Brain pericyte (primary cell): Measurements from ENCODE around the gene SLC35A3.
"Not testable (repeated sequence)": the region's sequence is repeated elsewhere in the genome, so short reads cannot be mapped to it uniquely, and the experiment has no call there.

Experiments used
- DNase-seq: peaks from one replicate; pipeline ENCODE4 v3.0.0-alpha.2; 2012; ENCODE audit warnings: low read depth, low spot score

SLC35A3 gene

DNA sequence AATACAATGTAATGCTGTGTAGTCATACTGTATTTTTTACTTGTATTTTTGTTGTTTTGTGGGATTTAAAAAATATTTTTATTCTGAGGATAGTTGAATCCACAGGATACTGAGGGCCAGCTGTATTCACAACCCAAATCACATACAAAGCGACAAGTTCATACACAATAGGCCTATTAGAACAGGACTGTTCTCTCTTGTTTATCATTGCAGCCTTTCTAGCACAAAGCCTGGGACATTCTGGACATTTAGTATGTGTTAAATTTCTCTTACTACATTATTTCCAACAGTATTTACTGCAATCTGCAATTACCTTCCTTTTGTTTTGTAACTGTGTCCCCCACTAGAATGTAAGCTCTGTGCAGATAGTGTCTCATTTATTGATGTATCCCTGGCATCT lies 65.4 kb downstream of the SLC35A3 start:
- DNase-seq: no peak

DNA sequence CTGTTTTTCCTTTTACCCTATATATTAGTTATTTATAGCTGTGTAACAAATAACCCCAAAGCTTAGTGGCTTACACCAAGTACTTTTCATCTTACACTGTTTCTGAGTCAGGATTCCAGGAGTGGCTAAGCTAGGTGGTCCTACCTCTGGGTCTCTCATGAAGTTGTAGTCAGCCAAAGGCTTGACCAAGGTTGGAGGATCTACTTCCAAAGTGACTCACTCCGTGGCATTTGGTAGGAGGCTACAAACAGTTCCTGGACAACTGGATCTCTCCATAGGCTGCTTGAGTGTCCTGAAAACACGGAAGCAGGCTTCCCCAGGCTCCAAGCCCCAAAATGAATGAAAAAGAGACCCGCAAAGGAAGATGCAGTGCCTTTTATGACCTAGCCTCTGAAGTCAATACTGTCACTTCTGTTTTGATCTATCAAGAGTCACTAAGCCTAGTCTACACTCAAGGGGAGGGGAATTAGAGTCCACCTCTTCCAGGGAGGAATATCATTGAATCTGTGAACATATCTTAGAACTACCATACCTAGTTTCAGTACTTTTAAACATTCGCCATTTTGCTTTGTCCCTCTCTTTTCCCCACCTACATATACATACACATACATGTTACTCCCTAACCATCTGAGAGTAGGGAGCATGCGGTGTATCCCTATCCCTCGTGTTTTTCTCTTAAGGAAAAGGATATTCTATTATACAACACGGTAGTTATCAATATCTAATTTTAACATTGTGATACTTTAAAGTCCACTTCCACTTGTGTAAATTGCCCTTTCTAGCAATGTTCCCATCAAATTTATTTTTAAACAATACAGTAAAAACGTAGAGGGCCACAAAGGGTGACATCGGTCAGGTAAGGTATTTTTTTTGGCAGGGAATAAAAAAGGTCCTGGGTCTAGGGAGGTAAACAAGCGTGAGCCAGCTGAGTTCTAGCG lies 67.2 kb downstream of the SLC35A3 start:
- DNase-seq: no peak

DNA sequence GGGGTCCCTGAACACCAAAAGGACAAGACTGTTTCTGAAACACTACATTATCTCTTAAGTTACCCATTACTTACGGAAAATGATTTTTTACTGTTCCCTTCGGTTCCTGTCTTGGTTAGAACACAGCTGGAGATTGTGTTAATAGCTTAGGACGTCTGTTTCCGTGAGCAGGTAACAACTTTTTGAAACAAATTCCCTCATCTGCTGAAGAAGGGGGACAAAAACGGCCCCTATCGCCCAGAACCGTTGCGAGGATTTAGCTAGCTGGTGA lies 67.8 kb downstream of the SLC35A3 start:
- DNase-seq: no peak

DNA sequence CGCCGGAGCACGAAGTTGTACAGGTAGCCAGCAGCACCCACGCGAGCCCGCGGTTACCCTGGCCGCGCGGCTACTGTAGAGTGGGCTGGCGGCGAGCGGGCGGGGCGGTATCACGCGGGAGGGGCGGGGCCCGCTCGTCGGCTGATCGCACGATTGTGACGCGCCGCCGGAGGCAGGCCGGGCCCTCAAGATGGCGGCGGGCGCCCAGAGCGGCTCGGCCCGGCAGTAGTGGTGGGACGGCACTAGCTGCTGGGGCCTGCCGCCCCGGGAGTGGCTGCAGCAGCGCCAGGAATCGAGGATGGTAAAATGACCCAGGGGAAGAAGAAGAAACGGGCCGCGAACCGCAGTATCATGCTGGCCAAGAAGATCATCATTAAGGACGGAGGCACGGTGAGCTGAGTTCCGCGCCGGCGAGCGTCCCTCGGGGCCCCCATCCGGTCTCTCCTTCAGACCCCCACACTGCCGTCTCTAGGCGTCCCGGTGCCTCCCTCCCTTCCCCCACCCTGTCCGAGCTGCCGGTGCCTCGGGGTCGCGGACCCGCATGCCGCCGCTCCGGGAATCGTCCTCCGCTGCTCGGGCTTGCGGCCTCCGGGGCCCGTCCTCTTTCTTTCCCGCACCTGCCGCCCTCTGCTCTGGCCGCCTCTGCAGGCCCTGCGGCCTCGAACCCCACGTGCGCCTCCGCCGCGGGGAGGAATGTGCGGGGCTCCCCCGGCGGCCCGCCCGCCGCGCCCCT lies 68.3 kb downstream of the SLC35A3 start:
- no peak for DNase-seq

DNA sequence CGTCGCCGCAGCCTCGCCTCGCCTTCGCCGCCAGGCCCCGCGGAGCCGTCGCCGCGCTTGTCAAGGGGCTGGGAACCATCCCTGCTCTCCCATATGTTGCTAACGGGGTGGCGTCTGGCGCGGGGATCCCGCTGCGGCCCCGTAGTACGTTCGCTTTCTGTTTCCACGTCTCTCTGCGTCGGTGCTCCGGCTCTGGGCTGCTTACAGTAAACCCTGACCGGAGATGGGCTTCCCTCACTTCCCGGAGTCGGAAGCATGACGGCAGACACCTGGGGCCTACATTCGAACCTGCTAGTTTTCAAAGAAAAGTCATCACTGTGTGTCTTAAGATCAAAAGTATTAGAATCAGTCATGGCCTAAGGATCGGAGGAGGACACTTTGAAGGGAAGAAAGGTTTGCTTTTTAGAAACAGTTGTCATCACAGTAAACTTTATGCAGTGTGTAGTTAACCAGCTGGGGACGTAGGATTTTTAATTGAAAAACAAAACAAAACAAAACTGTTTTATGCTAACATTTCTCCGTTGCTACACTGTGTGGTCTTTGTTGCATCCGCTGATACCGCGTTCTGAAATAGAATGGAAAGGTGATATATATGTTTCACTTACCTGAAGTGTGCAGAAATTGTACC lies 69.0 kb downstream of the SLC35A3 start:
- no peak for DNase-seq

DNA sequence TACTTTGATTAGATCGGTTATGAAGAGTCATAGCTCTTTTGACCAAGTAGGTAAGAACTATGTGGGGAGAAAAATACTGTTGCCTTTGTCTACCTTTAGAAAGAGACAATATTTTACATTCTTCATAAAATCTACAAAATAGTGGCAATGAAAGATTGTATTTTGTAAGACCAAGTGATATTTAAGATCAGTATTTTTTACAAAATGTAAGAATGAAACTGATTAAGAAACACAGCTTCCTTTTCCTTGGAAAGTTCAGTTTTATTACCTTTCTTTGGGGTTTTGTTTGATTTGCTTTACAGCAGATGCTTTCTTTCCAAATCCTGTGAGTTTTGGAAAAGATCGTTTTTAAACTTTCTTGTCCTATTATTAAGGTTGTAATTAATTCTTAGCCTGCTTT lies 69.8 kb downstream of the SLC35A3 start:
- DNase-seq: no peak

DNA sequence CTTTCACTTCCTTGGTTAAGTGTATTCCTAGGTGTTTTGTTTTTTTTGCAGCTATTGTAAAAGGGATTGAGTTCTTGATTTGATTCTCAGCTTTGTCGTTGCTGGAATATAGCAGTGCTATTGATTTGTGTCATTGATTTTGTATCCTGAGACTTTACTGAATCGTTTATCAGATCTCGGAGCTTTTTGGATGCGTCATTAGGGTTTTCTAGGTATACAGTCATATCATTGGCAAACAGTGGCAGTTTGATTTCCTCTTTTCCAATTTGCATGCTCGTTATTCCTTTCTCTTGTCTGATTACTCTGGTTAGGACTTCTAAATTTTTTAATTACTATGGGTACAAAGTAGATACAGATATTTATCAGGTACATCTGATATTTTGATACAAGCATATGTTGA lies 75.4 kb downstream of the SLC35A3 start:
- no peak for DNase-seq

DNA sequence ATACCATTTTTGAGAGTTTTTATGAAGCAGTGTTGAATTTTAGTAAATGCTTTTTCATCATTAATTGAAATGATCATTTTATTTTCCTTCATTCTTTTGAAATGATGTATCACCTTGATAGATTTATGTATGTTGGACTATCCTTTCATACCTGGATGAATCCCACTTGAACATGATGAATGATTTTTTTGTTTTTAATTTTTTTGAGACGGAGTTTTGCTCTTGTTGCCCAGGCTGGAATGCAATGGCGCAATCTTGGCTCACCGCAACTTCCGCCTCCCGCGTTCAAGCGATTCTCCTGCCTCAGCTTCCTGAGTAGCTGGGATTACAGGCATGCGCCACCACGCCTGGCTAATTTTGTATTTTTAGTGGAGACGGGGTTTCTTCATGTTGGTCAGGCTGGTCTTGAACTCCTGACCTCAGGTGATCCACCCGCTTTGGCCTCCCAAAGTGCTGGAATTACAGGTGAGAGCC lies 77.5 kb downstream of the SLC35A3 start:
- not testable (repeated sequence) for DNase-seq

DNA sequence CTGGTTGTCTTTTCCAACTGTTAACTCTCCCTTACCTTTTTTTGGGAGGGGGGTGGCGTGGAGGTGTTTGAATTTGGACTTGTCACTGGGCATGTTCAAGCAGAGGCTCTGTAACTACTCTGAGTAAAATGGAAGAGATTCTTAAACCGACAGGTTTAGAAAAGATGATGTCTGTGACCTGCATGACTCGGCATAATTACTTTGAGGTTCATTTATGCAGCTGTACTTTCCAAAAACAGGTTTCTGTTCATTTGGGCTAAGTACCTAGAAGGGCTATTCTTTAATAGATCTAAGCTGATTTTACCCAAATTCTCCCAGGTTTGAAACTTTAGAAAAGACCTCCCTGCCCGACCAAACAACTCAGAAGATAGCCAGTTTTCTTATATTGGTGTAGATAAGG lies 80.3 kb downstream of the SLC35A3 start:
- no peak for DNase-seq

DNA sequence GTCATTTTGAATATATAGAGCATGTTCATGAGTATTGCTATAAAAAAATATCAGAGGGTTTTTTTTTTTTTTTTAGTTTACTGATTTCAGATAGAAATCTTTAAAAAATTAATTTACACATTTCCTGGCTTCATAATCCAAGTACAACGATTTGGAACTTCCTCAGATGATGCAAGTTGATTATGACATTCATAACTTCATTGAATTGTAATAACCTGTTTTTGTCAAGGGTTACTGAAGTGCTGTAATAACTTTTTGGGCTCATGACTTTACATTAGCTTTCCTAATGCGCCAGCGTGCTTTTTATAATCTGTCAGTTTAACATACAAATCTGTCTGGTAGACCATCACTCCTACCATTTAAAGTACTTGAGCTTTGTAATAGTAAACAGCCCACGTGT lies 81.6 kb downstream of the SLC35A3 start:
- DNase-seq: no peak

DNA sequence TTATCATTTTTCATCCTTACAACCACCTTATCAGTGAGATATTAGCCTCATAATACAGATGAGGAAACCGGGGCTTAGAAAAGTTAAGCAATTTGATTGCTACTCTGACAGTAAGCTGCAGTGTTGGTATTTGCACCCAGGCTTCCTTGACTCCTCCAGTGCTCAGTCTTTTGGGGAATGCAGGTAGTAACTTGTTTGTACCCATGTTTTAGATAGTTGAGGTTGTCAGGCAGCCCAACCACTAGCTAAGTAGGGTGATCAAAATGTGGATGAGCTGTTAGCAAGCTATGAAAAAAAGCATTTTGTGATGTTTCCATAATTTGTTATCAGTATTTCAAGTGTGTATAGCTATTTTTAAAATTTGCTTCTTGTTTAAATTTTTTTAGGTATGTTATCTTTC lies 82.1 kb downstream of the SLC35A3 start:
- DNase-seq: no peak

DNA sequence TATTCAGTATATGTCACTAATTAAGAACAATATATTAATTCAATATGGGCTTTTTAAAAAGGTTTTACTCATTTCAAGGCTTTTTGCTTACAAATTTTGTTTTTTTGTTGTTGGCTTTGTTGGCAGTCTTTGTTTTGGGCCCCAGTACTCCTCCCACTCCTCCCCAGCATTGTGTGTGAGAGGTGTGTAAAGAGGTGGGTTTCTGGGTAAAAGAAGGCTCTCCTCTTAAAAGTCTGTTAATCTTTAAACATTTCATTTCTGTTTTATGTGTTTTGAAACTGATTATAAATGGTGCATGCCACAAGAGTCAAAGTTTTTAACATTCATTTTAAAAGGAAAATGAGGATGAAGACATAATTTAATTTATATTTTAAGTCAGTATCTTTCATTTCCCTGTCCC lies 83.3 kb downstream of the SLC35A3 start:
- no peak for DNase-seq

DNA sequence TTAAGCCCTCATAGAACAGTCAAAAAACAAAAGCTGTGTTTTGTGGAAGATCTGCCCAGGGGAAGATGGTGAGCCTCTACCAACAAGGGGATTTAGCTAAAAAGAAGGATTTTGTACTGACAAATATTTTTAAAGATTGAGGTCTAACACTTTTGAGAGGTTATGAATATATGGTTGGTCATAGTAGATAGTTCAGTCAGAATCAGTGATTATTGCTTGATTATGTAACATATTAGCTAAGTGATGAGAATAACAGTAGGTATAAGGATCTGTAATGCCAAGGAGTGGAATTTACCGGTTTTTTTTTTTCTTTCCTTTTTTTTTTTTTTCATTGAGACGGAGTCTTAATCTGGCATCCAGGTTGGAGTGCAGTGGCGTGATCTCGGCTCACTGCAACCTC lies 83.9 kb downstream of the SLC35A3 start:
- DNase-seq: no peak

DNA sequence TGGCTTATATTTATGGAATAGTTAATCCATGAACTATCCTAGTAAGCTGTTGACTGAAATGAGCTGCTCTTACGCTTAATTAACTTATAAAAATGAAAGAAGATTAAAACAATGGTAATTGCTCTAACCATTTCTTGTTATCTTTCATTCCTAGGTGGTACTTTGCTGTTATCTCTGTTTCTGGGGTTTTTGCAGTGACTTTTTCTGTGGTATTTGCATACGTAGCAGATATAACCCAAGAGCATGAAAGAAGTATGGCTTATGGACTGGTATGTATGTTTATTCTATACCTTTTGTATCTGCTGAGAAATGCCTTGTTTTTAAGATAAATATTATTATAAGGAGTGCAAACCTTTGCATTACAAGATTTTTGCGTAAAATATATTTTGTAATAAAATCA lies 91.9 kb downstream of the SLC35A3 start:
- no peak for DNase-seq

DNA sequence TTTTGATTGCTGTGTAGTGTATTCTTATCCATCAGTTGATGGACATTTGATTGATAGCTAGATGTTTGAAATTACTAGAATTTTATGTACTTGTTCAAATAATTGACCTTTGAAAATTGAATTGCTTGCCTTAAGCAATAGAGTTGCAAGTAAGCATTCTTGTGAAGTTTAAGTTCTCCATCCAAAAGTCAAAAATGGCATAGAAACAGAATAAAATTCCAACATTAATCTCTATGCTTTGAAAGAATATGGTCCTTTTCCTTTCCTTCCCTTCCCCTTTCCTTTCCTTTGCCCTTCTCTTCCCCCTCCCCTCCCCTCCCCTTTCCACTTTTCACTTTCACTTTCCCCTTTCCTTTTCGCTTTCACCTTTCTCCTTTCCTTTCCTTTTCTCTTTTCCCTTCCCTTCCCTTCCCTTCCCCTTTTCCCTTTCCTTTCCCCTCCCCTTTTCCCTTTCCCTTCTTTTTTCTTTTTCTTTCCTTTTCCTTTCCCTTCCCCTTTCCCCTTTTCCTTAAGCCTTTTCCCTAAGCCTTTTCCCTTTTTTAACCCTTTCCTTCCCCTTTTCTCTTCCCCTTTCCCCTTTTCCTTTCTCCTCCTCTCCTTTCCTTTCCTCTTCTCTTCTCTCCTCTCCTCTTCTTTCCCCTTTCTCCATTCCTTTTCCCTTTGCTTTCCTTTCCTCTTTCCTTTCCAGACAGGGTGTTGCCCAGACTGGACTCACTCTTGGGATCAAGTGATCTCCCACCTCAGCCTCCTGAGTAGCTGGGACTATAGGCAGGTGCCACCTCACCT lies 95.6 kb downstream of the SLC35A3 start:
- no peak for DNase-seq

DNA sequence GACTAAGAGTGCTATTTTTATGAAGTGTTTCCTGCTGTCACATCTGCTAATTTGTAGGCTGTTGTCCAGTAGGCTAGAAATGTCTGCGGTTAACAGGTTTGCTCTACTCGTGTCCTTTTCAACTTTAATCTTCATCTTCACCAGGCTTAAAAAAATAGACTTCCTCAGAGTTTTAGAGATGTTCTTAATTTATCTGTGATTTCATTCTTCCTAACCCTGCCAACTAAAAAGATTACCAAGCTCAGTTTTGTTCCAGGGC lies 96.1 kb downstream of the SLC35A3 start:
- DNase-seq: no peak

DNA sequence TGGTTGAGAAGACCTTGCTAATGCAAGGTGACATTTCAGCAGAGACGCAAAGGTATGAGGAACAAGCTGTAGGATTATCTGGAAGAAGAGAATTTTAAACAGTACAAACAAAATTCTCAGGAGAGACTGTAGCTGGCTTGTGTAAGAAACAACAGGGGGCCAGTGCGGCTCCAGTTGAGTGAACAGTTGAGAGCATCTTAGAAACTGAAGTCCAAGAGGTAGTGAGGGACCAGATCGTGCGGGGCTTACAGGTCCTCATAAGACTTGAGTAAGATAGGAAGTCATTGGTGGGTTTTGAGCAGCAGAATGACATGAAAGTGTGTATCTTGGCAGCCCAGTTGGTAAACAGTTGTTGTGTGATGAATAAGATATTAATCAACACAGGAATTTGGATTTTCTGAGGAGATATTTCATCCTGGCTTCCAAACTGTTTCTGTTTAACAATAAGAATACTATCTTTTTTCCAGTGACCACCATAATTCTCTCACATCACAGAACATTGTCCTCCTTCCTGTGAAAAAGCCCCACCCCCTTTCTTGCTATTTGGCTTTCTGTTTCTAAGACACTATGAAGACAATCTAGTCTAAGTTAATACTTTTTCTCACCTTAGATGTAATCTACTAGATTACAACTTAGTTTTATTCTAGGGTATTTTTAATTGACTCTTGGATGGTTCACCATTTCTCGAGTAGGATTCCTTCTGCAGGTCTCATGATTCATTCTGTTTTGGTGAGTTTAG lies 100.6 kb downstream of the SLC35A3 start:
- no peak for DNase-seq

DNA sequence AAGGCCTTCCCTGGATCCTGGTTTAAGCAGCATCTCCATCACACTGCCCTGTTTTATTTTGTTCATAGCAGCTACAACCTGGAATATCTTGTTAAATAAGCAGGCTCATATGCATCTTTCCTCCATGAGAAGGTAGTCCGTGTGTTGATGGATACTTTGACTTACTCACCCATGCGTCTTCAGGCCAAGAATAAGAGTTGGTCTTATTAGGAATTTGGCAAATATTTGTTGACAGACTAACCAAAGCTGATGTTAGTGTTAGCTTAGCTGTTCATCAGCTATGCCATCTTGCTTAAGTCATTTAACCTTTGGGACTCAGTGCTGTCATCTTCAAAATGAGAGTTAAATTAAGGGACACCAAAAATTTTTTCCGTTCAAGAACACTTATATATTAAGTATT lies 103.7 kb downstream of the SLC35A3 start:
- no peak for DNase-seq

DNA sequence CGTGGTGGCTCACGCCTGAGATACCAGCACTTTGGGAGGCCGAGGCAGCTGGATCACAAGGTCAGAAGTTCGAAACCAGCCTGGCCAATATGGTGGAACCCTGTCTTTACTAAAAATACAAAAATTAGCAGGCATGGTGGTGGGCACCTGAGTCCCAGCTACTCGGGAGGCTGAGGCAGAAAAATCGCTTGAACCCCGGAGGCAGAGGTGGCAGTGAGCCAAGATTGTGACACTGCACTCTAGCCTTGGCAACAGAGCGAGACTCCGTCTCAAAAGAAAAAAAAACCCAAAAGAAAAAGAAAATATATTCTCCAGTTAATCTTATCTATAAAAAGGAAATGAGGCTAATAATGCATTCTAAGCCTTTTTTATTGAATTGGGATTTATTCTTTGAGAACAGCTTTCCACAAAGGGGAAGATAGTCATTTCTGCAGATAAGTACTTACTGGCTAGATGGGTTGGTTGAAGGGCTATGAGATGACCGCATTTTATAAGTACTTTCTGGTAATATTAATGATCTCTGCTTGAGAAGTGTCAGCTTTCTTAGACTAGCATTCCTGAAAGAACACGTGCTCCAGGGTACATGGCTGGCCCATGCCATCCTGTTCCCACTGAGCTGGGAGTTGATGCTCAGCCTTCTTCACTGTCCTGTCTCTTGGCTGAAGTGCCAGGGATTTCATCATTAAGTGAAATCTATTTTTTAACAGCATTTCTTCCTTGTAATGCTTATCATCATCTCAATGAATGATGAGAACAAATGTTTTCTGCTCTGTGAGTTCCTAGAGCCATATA lies 105.0 kb downstream of the SLC35A3 start:
- DNase-seq: no peak

DNA sequence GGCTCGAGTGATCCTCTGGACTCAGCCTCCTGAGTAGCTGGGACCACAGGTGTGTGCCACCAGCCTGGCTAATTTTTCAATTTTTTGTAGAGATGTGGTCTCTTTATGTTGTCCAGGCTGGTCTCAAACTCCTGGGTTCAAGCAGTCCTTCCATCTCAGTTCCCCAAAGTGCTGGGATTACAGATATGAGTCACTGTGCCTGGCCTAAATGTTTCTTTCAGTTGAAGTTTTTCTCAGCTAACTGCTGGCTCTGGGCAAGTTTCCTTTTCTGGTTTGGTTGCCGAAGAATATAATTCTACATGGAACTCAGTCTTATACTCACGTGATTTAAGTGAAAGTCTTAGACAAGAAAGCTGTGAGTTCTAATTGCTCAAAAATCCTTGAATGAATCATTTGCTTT lies 106.0 kb downstream of the SLC35A3 start:
- no peak for DNase-seq

DNA sequence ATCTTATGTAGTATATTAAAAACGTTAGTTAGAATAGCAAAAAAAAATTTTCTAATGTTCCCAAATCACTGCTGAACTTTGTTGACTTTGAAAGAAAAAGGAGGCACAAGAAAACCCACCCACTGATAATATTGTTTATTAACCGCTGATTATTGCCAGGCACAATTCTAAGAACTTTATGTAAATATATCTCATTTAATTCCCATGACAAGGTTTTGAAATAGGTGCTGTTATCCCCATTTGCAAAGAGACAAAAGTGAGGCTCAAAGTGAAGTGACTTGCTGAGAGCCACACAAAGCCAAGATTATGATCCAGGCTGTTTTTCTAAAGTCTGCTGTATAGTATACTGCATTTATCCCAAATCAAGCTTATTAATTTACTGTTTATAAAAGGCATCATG lies 106.5 kb downstream of the SLC35A3 start:
- DNase-seq: no peak
